NCI-H2029 treated with DMSO at 0.1 percent for 48 hours (cell line): ENCODE data around the gene METTL27.
"Not testable (repeated sequence)": the region's sequence is repeated elsewhere in the genome, so short reads cannot be mapped to it uniquely, and the experiment has no call there.

Source experiments
- DNase-seq: peaks from one replicate; lab custom pipeline; 2025; lab: John Stamatoyannopoulos, UW

The METTL27 gene

GRCh38 chr7:73839290-73839689 lies 3.0 kb downstream of the METTL27 start:
- DNase-seq: no peak

- DNase-seq: no peak
These were observed 3.7 kb downstream of the METTL27 start for GRCh38 chr7:73838642-73839041.

GRCh38 chr7:73837167-73837566 lies 5.1 kb downstream of the METTL27 start:
- not testable (repeated sequence) for DNase-seq

GRCh38 chr7:73834626-73835191 lies 7.6 kb downstream of the METTL27 start:
- DNase-seq: no peak

- no peak for DNase-seq
These were observed 8.9 kb downstream of the METTL27 start for GRCh38 chr7:73833251-73833919.

GRCh38 chr7:73832806-73833205 lies 9.5 kb downstream of the METTL27 start:
- DNase-seq: no peak

GRCh38 chr7:73831834-73832651 lies 10.3 kb downstream of the METTL27 start:
- DNase-seq: peak; percentile 91

GRCh38 chr7:73831584-73831833 lies 10.8 kb downstream of the METTL27 start:
- DNase-seq: no peak

GRCh38 chr7:73830681-73831583 lies 11.4 kb downstream of the METTL27 start, which contains the start of gene CLDN4:
TSS of gene CLDN4 (plus strand) at chr7:73830996. CDS start at chr7:73831202, 206 bp downstream.
- peak; percentile 82 for DNase-seq

- no peak for DNase-seq
These were observed 12.2 kb downstream of the METTL27 start for GRCh38 chr7:73829921-73830680.

- no peak for DNase-seq
These were observed 12.8 kb downstream of the METTL27 start for GRCh38 chr7:73829505-73829904.

GRCh38 chr7:73828972-73829371 lies 13.3 kb downstream of the METTL27 start:
- no peak for DNase-seq

GRCh38 chr7:73828107-73828803 lies 14.1 kb downstream of the METTL27 start:
- DNase-seq: peak; percentile 97

- peak; percentile 97 for DNase-seq
These were observed 14.7 kb downstream of the METTL27 start for GRCh38 chr7:73827567-73828106.

GRCh38 chr7:73824986-73825385 lies 17.3 kb downstream of the METTL27 start:
- no peak for DNase-seq

- DNase-seq: no peak
These were observed 18.3 kb downstream of the METTL27 start for GRCh38 chr7:73823873-73824592.

- no peak for DNase-seq
These were observed 19.1 kb downstream of the METTL27 start for GRCh38 chr7:73823257-73823656.

- peak; percentile 15 for DNase-seq
These were observed 19.8 kb downstream of the METTL27 start for GRCh38 chr7:73822319-73823173.
